D341Med (cell line): ENCODE measurements around the gene ARF1.

ENCODE experiments used
- DNase-seq: peaks from one replicate; pipeline ENCODE4 v3.0.0; 2012; ENCODE audit warnings: low spot score

The ARF1 gene

DNA sequence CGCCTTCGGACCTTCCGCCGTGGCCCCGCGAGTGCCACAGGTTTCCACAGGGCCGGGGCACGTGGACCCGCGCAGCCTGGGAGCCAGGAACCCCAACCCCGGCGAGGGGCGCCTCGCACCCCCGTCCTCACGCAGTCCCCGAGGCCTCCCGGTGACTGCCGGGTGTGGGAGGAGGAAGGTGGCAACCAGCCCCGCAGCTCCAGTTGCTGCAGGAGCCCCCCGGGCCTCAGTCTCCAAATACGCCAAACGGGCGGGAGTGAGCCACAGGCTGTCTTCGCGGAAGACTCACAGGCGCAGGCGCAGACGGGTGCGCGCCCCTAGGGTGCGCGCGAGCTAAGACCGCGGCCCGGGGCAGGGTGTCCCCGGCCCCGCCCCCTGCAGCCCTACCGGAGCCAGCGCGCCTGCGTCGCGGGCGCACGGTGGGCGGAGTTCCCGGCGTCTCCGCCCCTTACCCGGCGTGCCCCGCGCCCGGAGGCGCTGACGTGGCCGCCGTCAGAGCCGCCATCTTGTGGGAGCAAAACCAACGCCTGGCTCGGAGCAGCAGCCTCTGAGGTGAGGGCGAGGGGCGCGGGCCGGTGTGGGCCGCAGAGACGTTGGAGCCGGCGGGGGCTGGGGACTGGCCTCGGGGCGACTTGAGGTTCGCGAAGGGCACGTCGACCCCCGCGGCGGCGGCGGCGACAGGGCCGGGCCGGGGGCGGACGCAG is at the start of gene ARF1:
Gene ARF1, plus strand, starts transcription at position 495 of the 704 bp plus-strand sequence. CDS start 14,407 bp downstream, outside the sequence.
- peak; percentile 100 for DNase-seq

DNA sequence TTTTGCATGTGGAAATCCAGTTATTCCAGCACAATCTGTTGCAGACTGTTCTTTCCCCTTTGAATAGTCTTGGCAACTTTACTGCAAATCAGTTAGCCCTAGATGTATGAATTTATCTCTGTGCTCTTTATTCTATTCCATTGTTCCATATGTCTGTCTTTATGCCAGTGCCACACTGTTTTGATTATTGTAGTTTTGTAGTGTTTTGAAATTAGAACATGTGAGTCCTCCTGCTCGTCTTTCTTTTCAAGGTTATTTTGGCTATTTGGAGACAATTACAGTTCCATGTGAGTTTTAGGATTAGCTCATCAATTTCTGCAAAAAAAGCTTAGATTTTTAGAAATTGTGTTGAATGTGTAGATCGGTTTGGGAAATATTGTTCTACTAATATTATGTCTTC is 49.1 kb upstream of the ARF1 start:
- DNase-seq, result no peak

DNA sequence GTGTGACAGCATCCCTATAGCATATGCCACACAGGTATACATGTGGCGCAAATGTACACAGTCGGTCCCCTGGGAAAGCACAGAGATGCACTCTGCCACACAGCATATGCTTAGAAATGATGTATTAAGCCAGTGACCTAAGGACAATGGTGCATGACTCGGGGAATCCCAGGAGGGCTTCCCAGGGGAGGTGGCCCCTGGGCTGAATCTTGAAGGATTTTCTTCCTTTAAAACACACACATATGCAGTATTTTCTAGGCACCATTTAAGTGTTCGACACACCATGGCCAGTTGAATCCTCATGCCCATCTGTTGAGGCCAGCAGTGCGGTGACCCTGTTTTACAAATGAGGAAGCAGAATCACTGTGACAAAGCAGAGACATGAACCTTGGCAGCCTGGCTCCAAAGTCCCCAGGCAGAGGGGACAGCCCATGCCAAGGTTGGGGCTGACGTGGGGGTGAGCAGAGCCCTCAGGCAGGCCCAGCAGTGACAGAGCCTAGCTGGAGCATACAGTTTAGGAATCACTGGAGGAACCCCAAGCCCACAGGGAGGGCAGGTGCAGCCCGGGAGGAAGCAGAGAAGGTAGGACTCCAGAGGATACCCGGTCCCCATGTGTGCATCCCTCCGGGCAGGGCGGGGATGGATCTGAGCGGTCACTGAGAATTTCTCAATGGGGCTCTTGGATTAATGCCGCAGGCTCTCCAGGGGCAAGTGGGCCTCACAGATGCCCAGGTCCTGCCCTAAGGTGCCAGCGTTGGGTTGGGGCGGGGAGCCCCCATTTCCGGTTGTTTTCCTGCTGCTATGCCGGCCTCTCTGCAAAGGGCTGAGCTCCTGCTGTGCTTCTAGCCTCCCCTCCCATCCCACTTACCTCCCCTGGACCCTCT is 47.3 kb upstream of the ARF1 start:
- DNase-seq, result peak; percentile 32

DNA sequence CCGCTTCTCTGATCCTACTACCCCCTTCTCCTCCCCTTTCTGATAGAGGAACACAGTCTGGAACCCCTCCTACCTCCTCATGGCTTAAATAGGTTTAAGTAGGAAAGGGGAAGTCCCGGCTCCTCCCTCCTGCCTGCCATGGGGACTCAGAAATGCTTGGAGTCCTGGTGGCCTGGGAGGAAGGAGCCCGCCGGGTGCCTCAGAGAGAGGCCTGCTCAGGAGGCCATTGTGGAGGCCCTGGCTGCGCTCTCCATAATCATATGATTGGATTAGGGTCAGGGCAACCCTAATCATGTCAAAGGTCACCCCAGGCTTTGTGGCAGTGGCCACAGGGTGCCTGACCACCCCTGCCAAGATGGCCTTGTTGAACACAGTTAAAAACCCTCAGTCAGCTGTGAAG is 46.7 kb upstream of the ARF1 start:
- DNase-seq, result peak; percentile 22

DNA sequence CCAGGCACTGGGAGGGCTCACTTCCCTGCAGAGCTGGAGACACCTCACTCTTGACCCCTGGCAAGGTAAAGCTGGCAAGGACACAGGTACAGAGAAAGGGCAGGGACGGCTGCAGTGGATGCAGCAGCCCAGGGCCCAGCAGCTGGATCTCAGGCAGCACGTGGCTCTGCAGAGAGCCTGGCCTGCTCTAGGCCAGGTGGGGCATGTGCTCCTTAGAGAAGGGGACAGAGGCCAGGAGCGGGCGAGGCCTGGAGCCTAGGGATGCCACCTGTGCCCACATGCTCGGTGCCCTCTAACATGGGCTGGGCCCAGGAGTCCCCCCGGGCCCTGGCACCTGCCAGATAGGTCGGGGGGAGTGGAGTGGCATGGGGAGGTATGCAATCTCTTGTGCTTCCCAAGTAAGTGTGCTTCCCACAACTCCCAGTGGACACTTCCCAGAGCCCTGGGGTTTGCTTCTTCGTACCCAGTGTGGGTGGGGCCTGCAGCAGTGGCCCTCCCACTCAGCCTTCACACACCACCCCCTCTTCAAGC is 45.7 kb upstream of the ARF1 start:
- peak; percentile 31 for DNase-seq

DNA sequence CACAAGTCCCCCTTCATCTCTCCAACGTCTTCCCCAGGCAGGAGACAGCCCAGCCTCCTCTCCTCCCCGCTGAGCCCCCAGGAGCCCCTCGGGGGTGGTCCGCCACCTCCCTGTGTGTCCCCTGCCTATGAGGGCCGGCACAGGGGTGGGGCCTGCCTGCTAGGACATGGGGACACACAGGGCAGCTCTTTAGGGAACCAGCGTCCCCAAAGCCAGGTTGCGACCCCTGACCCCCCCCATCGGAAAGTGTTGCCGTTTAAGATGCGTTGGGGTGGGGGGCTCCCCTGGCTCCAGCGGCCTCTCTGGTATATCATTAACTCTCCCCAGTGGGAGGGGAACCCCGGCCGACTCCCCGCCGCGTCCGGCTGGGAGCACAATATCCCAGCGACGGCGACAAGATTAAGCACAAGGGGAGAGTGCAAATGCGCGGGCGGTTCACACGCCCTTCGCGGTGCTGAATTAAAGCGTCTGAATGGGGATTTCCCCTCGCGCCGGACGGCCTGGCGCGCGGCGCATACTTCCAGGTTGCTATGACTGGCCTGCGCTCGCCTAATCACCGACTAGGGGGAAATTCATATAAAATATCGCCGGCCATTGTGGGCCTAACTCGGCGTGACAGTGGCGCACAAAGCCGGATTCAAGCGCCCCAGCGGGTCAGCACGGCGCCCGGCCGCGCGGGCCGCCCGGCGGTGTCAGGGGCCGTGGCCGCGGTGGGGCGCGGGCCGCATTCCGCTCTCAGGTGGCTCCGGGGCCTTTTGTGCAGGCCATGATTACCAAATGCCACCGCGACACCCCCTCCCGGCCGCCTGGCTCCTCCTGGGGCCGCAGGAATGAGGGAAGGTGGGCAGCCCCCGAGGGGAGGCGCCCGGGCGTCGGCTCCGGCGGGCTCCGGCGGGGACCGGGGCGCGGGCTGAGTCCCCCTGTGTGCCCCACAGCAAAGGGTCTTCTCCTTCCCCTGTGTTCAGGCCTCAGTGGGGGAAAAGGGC is 44.8 kb upstream of the ARF1 start:
- peak; percentile 52 for DNase-seq

DNA sequence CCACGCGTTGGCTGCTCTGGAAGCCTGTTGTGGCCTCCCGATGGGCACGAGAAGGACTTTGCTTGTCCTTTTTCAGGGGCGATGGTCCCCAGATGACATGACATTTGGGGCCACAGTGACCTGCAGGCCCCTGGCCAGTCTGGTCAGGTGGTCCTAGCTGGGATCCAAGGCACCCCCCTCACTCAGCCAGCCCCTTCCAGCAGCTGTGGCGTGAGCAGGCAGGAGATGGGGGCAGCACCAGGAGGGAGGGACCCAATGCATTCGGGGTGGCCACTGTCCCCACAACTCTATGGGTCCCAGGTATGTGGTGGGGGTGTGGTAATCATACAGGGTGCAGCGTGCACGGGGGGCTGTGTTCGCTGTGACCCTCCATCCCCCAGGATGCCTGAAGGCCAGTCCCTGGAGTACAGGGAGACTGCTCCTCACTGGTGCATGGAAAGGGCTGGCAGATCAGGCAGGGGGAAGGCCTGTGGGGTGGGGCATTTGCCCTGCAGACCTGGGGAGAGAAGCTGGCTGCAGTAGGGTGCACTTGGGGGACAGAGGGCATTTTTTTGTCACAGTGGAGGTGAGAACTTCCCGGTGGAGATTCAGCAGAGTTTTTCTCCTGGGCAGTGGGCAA is 44.0 kb upstream of the ARF1 start:
- DNase-seq, result peak; percentile 22

DNA sequence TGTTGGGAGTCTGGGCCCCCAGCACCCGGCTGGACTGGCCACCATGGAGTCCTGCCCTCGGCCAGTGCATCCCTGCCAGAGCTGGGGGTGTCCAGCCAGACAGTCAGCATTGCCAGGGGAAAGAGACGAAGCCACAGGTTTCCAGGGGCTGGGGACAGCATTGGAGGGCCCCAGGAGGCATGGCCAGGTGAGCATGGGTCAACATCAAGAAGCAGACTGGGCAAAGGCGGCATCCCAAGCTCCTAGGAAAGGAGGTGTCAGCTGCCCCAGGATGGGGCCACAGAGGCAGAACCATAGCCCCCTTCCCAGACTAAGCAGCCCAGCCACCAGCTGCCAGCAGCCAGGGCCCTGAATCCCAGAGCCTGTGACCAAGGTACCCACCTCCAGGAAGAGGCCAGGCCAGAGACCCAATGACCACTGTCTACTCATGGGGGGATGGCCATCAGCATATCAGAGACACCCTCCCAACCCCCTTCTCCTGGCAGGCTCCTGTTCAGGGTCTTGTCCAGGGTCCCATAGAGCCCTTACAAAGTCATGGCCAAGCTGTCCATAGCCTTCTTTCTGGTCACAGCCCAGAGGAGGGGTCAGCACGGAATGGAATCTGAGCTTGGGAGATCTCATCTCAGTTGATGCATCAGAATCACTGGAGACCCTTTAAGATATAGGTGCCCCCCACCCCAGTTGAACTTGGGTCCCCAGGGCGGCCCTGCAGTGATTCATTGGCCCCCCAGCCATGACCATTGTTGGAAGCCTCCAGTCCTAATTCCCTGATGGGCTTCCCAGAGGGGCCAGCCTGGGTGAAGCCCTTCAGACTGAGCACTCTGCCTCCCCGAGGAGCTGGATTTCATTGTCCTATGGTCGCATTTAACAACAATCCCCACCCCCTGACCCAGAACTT is 43.3 kb upstream of the ARF1 start:
- DNase-seq, result peak; percentile 26

DNA sequence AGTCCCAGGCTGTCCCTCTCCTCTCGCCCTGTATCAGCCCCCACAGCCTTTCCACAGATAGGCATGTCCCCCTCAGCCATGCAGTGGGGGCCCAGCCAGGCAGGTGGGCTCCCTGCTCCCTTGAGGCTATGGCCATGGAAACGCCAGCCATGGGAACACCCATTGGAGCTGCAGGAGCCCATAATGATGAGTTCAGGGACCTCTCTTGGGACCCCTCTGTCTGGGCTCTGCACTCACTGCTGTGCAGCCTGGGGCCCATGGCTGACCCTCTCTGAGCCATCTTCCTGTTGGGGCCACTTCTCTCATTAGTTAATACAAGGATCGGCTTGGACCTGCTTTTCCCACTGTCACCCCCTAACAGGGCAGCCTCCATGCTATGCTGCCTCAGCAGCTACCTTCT is 42.5 kb upstream of the ARF1 start:
- DNase-seq, result peak; percentile 32

DNA sequence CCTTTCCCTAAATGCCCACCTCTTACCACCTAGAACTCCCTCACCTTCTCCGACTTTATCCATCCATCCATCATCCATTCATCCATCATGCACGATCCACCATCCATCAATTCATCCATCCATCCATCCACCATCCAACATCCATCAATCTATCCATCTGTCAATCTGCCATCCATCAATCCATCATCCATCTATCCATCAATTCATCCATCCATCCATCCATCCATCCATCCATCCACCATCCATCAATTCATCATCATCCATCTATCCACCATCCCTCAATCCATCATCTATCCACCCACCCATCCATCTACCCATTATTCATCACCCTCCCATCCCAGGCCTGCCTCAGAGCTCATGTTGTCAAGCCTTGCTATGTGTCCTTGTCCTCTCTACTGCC is 41.2 kb upstream of the ARF1 start:
- no peak for DNase-seq

DNA sequence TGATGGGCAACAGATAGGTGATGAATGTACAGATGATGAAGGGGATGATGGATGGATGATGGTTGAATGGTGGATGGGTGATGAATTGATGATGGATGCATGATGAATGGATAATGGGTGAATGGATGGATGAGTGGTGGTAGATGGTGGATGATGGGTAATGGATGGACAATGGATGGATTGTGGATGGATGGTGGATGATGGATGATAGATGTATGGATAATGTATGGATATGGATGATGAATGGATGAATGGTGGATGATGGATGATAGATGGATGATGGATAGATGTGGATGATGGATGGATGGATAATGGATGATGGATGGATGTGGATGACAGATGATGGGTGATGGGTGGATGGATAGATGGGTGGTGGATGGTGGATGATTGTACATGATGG is 40.0 kb upstream of the ARF1 start:
- no peak for DNase-seq

DNA sequence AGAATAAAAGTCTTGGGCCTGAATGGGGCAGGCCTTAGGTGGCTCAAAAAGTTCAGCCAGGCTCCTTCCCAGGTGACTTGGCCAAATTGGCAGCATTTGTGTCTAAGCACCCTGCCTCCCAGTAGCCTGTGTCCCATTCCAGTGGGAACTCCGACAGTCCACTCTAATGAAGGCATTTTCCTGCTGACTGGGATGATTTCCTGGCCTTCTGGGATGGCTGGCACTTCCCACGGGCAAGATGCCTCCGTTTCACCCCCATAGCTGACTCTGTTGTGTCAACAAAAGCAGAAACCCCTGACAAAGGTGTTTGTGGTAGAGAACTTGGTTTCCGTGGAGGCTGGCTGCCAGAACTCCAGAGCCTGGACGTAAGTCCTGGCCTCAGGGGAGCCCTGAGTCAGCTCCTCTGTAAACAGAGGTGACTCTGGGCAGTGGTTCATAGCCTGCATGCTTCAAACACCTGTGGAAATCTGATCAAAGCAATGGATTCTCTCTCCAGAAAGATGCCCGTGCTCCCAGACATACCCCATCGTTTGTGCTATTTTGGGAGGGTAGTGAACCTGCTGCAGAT is 39.1 kb upstream of the ARF1 start:
- DNase-seq, result no peak

DNA sequence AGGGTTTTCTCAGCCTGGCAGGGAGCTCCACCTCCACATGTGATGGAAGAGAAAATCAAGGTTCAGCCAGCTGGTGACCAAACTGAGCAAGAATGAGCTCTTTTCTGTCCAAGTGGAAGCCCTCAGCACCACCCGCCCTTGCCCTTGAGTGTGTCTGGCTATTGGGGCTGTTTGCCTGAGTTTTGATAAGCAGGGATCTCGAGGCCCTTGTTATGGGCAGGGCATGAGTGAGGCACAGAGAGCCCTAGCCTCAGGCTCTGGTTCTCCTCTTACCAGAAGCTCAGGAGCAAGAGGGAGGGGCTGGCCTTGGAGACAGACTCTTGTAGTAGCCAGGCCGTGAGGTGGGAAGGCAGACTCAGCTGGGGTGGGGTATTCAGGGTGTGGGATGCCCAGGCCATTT is 37.5 kb upstream of the ARF1 start:
- DNase-seq, result no peak

DNA sequence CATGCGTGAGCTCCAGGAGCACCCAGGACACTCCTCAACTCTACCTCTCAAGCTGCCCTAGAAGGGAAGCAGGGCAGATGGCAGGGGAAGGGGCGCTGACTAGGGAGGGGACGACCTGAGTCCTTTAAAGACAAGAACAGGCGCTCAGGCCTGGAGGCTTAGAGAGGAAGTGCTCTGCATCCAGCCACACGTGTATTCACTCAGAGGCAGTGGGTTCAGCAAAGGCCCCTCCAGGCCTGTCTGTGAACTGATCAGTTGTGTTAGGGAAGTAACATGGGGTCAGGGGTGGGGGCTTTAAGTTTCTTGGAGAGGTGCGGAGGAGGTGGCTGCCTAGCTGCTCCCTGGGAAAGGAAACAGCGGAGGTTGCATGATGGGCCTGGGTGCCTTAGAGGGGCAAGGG is 37.1 kb upstream of the ARF1 start:
- no peak for DNase-seq

DNA sequence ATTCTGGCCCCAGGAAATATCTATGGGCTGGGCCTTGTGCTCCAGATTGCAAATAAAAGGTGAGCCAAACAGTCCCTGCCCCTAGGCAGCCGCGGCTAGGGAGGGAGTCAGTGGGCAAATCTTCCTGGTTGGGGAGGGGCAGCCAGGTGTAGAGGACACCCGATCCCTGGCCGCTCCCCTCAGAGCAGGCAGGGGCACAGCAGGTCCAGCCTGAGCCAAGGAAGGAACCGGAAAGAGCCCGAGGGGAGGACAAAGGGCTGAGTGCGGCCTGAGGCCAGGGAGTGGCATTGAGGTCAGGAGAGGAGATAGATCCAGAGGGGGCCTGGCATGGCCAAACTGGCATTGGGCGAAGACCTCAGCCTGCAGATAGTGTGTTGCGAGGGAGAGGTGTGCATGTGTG is 36.6 kb upstream of the ARF1 start:
- peak; percentile 27 for DNase-seq

DNA sequence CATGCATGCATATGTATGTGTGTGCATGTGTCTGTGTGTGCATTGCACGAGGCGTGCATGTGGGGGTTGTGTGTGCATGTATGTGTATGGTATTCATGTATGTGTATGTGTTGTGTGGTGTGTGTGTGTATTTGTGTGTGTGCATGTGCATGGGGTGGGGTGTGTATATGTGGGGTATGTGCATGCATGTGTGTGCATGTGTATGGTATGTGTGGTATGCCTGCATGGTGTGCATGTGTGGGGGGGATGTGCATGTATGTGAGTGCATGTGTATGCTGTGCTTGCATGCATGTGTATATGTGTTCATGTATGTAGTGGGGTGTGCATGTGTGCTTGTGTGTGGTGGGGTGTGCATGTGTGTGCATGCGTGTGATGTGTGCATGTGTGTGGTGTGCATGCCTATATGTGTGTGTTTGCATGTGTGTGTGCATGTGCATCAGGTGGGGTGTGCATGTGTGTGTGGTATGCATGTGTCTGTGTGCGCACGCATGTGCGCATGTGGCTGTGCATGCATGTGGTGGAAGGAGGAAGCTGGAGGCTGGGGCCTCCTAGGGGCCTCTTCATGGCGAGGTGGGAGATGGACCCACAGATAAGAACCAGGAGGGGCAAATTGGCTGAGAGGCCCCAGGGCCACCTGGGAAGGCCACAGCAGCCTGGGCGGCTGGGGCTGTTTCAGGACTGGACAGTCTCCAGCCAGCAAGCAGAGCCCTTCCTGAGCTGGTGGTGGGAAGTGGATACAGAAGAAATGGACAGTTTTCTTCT is 35.9 kb upstream of the ARF1 start:
- DNase-seq, result no peak

DNA sequence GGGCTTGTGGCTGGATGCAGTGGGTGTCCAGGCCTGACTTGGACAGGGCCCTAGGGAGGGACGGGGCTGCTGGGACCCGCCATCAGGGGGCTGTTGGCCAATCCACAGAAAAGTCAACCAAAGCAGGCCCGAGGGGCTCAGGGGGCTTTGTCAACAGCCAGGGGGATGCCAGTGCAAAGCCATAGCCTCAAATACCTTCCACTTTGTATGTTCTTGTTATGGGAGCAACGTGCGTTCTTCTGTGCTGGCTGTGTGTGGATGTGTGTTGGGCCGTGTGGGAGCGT is 35.4 kb upstream of the ARF1 start:
- DNase-seq, result peak; percentile 18

DNA sequence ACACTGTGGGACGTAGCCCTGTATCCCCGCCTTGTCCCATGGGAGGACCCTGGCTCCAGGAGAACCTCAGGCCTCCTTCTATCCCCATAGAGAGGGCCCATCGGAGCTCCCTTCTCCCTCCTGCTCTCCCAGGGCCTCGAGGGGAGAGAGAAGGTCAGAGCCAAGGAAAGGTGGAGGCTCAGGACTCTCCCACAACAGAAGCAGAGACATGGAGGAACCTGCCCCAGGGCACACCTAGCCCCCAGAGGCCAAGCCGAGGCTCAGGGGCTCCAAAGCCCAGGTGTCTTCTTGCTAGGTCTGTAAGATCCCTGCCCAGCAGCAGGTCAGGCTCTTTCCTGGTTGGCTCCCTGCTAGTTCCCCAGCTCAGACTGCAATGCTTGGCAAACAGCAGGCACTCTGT is 34.4 kb upstream of the ARF1 start:
- DNase-seq, result no peak

DNA sequence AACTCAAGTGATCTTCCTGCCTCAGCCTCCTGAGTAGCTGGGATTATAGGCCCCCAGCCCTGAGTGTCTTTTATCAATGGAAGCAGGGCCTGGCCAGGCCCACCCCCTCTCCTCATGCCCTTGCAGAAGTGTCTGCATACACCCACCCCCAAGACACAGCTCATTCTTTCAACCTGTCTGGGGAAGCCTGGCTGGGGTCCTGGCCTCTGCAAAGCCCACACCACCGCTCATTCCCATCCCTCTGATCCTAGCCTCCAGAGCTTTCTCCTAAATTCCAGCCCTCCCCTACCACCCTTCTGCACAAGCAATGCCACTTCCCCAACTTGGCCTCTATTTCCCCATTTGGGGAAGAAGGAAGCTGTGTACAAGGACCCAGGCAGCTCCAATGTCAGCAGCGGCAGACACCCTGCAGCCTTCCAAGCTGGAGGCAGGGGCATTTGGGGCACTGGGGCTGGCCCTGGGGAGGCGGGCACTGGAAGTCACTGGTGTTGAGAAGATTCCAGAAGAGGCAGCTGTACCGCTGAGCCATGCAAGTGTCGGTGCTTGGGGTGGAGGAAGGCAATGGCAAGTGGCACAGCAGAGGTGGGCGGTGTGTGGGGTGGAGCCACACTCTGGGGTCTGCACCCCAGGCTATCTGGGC is 33.7 kb upstream of the ARF1 start:
- no peak for DNase-seq
